Subcutaneous adipose tissue (tissue), 4 donors: ENCODE results near the gene PPP2R5B. TPM values are rescaled to one million over a fixed set of nuclear protein-coding genes. Genes with fewer than 3 reads are reported as not detected.

Source experiments
- total RNA-seq, 4 donors: library from RNA; depleted of rRNA; stranded (reverse); fragments of >200 nt; gene quantifications; one replicate each; pipeline ENCODE4 v1.1.0, GENCODE V29; 2016
- TF ChIP-seq, protein P1 (sequence below): fragments of 450-650 bp; IDR thresholded peaks from one replicate; pipeline ENCODE4 v1.5.1; 2016; ENCODE audit warnings: low read depth, mild to moderate bottlenecking, control low read depth, antibody characterized with exemption, moderate library complexity

PPP2R5B gene
- total RNA-seq, 4 donors from 2014 or later, result 8.8 to 19.8 (median 14.3) TPM

DNA sequence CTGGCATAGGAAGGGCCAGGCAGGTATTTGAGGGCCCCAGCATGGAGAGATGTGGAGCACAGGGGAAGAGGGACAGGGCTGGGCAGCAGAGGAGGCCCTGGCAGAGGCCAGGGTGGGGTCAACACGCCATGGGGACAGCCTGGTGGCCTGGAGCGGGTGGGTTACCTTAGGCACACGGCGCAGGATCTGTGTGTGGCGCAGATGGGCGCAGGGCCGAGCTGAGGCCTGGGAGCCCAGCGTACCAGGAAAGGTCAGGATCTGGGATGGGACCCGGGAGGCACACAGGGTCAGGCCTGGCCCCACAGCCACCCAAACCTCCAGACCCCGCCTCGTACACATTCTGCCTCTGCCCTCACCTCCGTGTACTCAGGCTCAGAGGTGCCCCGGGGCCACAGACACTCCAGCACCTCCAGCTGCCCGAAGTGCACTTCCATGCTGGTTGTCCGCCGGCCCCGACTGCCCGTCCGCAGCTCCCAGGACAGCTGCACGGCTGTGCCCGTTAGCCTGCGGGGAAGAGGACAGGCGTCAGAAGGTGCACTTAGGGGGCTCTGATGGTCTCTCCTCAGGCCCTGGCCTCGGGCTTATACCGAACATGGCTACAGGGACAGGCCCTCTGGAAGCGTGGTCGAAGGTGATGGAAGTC lies 13.9 kb upstream of the PPP2R5B start:
- TF ChIP-seq, protein P1, sequence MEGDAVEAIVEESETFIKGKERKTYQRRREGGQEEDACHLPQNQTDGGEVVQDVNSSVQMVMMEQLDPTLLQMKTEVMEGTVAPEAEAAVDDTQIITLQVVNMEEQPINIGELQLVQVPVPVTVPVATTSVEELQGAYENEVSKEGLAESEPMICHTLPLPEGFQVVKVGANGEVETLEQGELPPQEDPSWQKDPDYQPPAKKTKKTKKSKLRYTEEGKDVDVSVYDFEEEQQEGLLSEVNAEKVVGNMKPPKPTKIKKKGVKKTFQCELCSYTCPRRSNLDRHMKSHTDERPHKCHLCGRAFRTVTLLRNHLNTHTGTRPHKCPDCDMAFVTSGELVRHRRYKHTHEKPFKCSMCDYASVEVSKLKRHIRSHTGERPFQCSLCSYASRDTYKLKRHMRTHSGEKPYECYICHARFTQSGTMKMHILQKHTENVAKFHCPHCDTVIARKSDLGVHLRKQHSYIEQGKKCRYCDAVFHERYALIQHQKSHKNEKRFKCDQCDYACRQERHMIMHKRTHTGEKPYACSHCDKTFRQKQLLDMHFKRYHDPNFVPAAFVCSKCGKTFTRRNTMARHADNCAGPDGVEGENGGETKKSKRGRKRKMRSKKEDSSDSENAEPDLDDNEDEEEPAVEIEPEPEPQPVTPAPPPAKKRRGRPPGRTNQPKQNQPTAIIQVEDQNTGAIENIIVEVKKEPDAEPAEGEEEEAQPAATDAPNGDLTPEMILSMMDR, result no peak

DNA sequence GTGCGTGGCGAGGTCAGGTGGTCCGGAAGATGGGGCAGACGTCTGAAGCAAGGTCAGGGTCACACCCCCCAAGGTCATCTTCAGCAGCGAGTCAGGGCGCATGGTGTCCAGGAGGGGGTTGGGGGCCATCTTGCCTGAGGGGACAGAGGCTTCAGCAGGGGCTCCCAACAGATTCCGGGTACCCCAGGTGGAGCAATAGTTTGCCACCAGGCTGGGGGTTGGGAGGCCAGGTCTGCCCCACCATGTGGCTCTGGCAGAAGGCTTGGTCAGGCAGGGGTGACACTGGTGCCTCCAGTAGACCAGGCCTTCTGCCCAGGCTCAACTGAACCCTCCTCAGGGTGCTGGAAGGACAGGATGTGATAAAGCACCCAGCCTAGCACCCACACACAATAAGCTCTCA lies 13.3 kb upstream of the PPP2R5B start:
- TF ChIP-seq, protein P1, result no peak

DNA sequence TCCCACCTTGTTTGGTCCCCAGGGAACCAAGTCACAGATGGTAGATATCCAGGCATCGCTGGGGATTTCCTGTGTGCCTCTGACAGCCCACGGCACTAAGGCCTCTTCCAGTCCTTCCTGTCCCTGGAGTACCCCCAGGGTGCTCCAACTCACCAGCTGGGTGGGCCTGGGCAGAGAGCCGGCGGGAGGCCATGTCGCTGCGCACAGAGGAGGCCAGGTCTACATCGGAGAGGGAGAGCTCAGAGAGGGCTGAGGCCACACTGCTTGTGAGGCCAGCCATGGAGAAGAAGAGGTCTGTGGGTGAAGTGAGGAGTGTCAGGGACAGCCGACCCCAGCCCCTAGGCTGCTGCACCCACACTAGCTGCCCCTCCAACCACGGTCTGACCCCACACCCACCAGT lies 12.8 kb upstream of the PPP2R5B start:
- TF ChIP-seq, protein P1, result no peak

DNA sequence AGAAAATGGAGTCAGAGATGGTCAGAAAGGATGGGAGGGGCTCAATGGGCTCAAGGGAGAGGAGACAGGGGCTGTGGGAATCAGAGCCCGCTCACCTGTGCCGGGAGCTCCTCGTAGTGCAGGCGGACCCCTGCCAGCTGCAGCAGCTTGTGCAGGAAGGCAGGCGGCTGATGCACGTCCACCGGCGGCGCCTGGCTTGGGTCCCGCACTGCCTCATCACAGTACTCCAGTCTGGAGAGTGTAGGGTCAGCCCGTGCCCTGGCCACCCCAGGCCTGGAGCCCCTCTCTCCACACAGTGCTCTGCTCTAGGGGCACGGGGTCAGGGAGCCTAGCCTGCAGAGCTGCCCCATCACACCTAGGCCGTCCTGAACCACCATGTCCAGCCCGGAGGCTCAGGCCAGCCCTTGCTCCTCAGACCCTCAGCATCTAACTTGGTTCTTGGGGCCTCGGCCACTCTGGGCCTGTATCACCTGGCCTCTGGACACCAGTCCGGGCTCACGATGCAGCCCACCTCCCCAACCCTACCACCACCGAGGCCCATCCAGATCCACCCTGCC lies 11.2 kb upstream of the PPP2R5B start:
- TF ChIP-seq, protein P1, result no peak

DNA sequence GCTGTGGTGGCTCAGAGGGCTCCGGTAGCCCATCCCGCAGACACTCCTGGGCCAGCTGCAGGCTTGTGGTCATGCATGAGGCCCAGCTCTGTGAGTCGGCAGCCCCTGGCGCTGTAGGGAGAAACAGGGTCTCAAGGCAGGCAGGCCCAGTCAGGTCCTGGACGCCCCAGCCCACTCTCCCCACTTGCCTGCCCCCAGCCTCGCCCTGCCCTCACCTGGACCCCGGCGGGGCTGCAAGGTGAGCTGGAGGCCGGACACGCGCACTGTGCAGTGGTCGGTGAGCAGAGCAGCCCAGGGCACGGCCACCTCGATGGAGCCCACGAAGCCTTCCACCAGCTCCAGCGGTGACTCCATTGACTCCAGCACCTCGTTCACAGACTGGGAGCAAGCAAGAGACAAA lies 10.4 kb upstream of the PPP2R5B start:
- TF ChIP-seq, protein P1, result no peak

DNA sequence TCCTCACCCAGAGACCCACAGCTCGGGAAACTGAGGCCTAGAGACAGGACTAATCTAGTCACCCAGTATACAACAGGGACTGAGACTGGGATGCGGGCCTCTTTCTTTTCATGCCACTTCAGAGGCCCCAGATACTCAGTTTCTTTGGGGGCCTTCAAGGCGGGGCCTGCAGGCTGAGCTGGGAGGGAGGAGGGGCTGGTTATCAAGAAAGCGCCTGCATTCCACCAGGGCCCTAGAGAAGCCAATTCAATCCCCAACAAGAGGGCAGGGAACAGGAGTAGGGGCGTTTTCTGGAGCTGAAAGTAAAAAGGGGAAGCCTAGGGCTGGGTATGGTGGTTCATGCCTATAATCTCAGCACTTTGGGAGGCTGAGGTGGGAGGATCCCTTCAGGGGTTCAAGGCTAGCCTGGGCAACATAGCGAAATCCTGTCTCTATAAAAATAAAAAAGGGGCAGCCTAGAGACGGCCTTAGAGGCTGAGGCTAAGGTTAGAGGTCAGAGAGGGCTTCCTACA lies 9.1 kb upstream of the PPP2R5B start:
- TF ChIP-seq, protein P1, result no peak

DNA sequence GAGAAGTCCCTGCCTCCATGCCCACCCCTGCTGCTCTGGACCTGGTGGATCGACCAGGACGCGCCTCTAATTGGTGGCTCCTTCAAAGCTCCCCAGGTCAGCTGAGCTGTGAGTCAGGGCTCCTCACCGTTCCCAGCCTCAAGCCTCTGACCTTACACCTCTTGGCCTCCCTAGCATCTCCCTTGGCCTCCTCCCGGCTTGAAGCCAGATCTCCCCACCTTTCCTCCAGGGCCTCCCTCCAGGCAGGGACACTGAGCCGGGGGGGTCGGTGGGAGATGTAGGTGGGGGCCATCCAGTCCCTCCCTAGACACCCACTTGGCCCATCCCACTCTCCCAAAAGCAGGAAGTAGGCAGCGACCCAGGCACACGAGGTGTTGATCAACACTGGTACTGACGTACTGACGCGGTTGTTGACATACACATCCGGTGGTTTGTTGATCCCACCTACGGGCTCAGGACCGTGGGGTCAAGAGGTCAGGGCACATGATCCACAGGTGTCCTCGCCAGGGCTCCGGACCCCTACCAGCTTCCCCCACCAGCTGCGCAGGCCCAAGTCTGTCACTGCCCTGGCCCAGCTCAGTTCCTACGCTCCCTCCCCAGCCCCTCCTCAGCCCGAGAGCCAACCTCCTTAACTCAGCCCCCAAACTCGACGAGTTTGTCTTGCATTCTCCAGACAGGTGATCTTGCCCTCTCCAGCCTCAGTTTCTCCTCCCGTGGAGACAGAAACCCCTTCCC lies 8.3 kb upstream of the PPP2R5B start:
- TF ChIP-seq, protein P1, result no peak
